Coronary artery (tissue), 2 donors: ENCODE measurements around the gene SDK2.

ENCODE experiments used
- DNase-seq: peaks from one replicate; pipeline ENCODE4 v3.0.0-alpha.2; 2017; ENCODE audit warnings: low spot score
- H3K27ac ChIP-seq, 2 donors: fragments of 200-600 bp; sonication (generic); one replicate each; pipeline ENCODE4 v1.5.1; 2016 to 2019
- H3K4me3 ChIP-seq: fragments of 200-600 bp; sonication (generic); 2 replicates; pipeline ENCODE4 v1.5.1; 2016; ENCODE audit warnings: mild to moderate bottlenecking, moderate library complexity
- TF ChIP-seq, protein P1 (sequence below): fragments of 200-600 bp; sonication (generic); IDR thresholded peaks from one replicate; pipeline ENCODE4 v1.5.1; 2019; ENCODE audit warnings: antibody characterized with exemption

SDK2 gene

DNA sequence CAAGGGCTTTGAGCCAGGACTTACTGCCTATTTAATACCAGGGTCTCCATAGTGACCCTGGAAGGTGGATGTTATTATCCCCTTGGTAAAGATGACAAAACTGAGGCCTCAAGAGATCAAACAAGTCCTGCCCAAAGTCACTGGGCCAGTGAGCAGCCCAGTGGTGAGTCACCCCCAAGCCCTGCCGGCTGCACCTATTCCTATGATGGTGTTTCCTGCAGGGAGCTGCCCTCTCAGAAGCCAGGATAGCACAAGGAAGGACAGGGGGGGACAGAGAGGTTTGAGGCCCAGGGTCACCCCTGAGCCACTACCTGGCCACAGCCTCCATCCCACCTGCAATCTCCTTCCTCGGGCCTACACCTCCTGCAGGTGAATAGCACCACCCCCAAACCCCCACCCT lies 90.9 kb downstream of the SDK2 start:
- Histone ChIP-seq H3K4me3 (no peak overlapping the region), H3K27ac (no peak overlapping the region)
- TF ChIP-seq, protein P1, sequence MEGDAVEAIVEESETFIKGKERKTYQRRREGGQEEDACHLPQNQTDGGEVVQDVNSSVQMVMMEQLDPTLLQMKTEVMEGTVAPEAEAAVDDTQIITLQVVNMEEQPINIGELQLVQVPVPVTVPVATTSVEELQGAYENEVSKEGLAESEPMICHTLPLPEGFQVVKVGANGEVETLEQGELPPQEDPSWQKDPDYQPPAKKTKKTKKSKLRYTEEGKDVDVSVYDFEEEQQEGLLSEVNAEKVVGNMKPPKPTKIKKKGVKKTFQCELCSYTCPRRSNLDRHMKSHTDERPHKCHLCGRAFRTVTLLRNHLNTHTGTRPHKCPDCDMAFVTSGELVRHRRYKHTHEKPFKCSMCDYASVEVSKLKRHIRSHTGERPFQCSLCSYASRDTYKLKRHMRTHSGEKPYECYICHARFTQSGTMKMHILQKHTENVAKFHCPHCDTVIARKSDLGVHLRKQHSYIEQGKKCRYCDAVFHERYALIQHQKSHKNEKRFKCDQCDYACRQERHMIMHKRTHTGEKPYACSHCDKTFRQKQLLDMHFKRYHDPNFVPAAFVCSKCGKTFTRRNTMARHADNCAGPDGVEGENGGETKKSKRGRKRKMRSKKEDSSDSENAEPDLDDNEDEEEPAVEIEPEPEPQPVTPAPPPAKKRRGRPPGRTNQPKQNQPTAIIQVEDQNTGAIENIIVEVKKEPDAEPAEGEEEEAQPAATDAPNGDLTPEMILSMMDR, result no peak
- no peak for DNase-seq

DNA sequence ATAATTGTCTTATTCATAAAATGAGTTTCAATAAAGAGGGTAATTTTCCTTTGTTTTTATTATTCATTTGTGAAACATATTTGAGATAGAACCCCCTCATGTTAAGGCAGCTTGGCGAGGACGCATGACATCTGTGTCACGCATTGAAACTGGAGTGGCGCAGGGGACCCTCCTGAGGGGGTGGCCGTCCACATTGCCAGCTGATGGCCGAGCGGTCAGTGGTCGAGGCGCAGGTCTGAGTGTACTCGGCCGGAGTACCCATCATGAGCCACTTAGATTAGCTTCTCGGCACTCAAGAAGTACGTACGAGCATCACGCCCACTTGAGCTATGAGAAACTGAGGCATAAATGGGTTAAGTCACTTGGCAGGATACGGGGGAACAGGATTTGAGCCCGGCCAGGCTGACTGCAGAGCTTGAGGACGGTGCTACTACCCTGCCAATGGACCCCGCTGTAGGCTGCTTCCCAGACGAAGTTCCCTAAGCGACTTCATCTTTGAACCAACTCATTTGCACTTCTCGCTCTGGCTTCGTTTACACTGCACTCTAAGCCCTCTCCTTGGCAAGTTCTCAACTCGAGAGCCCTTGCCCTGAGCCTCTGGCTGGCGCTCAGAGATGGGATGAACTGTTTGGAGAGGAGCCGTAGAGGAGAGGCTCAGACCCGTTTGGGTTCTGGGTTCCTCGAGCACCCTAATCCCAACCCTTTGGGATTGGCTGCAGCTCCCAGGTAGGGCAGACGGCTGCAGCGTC lies 91.8 kb downstream of the SDK2 start:
- TF ChIP-seq, protein P1, result no peak
- Histone ChIP-seq H3K27ac (no peak overlapping the region), H3K4me3 (no peak overlapping the region)
- no peak for DNase-seq

DNA sequence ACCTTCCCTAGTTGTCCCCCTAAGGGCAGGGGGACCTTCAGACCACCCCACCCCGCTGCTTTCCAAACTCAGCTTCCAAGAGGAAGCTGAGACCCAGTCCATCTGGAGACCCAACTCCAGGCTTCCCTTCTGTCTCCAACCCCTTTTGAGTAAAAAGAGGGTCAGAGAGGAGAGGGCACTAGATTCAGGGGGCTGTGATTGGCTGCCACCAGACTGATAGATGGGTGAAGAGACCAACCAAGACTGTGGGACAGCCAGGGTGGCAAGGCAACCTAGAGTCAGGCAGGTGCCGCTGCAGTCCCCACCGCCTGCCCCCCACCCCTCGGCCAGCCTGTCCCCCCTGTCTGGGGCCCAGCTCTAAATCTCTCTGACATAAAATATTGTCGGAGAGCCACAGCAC lies 92.5 kb downstream of the SDK2 start:
- TF ChIP-seq, protein P1, result no peak
- H3K27ac ChIP-seq, result no peak overlapping the region
- DNase-seq, result no peak
- no peak overlapping the region for H3K4me3 ChIP-seq

DNA sequence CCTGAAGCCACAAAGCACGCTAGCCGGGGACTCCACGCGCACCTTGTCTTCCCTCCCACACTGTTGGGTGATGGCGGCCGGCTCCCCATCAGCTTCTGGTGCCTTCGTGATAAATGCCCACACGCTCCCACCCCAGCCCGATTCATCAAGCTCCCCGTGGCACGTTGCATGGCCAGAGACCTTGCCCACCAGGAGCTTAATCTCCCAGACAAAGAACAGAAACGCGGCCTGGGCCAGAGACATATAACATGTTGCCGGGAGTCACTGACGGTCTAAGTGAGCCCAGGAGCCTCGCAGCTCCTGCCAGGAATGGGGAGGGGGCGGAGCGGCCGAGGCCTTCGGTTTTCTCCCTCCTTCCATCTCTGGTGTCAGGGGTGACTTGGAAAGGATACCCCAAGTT lies 93.1 kb downstream of the SDK2 start:
- no peak for DNase-seq
- H3K4me3 ChIP-seq, result no peak overlapping the region
- TF ChIP-seq, protein P1, result no peak
- H3K27ac ChIP-seq, result no peak overlapping the region

DNA sequence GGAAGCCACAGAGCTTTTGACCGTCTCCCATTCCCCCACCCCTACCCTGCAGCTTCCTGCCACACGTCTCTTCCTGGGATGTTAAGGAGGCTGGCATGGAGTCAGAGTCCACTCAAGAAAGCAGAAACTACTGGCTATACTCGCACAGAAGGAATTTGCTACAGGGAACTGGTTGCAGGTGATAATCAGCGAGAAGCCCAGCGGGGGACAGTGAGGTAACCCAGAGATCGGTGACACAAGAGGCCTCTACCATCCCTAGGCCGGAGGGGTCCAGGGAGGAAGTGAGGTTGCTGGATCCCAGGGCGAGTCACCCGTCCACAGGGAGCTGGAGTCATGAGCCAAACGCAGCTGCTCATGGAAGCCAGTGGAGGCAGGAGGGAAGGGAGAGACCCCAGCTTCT lies 93.7 kb downstream of the SDK2 start:
- TF ChIP-seq, protein P1, result no peak
- DNase-seq, result no peak
- no peak overlapping the region for H3K4me3 ChIP-seq
- H3K27ac ChIP-seq, result no peak overlapping the region

DNA sequence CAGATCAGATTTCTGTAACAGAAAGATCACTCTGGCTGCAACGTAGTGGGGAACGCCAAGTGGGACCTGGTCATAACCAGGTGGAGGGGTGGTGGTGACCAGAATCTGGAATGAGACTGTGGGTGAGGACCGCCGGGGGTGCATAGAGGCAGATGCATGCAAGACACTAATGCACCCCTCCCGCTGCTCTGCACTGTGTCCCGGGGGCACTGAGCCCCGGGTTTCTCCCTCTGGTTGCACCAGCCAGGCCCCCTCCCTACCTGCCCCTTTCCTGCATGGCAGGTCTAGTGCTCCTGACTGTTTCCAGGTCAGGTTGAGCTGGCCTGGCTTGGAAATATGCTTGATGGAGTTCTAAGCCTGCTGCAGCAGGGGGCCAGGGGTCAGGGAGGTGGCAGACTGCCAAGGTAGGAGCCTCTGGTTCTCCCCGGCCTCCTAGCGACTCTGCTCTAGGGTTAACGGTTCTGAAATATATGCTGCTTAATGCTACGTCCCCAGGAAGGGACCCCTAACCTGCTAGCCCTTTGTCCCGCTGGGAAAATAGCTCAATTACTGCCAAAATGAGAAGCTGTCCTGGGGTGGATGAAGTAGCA lies 94.3 kb downstream of the SDK2 start:
- TF ChIP-seq, protein P1, result no peak
- no peak overlapping the region for H3K27ac ChIP-seq
- no peak overlapping the region for H3K4me3 ChIP-seq
- DNase-seq, result no peak

DNA sequence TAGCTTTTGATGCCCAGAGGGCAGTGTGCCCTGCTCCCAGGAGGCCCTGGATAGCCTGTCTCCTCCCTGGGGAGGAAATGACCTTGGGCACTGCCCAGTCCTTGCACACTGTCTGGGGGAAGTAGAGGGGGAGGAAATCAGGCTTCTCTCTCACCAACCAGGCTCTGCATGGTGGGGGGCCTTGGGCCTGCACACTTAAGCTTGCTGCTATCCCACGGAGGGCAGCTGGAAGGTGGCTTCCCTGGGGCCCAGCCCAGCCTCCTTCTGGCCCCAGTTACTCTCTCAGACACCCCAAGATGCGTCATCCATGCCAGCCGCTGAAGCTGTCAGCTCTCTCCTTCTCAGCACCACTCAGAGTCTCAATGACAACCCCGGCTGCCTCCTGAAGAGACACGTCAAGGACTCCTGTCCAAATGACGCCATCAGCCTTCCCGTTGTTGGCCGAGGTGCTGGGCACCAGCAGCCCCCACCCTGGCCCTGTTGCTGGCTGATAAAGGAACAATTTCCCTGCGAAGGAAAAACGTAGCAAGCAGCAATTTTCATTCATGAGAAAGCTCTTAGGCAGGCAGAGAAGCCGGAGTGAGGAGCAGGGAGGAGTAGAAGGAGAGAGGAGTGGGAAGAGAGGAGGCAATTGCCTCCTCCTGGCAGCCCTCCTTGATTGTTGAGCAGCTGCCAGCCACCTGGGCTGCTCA lies 95.5 kb downstream of the SDK2 start:
- DNase-seq, result no peak
- H3K4me3 ChIP-seq, result no peak overlapping the region
- H3K27ac ChIP-seq, result no peak overlapping the region
- TF ChIP-seq, protein P1, result no peak
